HG03159 (cell line): ENCODE data around the gene GP5.

Experiments used
- ATAC-seq: cut with Tn5 transposase; IDR thresholded peaks from one replicate; pipeline ENCODE4 v1.9.1; 2021; ENCODE audit warnings: mild to moderate bottlenecking, moderate library complexity; ENCODE audit not compliant: unreplicated experiment

GP5 gene

DNA sequence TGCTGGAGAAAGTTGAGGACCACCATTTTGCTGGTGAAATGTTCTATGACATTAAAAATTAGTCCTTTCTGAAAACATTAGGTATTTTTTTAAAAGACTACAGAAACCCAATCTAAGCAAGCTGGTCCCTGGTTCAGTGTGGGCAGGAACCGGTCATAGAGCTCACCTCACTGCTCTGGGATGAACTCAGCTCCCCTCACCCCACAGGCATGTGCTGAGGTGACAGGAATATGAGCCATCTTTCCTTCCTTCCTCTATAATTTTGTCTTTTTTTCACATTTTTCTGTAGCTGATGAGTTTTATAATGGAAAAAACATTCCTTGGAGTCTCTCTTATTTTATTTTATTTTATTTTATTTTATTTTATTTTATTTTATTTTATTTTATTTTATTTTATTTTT lies 21.4 kb downstream of the GP5 start:
- ATAC-seq, result no peak

DNA sequence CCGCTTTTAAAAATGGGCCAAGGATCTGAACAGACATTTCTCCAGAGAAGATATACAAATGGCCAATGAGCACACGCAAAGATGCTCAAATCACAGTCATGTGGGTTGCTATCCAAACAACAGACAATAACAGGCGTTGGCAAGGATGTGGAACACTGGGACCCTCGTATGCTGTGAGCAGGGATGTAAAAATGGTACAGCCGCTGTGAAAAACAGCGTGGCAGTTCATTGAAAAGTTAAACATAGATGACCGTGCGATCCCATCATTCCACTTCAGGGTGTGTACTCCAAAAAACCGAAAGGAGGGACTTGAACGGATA lies 22.9 kb downstream of the GP5 start:
- ATAC-seq, result no peak

DNA sequence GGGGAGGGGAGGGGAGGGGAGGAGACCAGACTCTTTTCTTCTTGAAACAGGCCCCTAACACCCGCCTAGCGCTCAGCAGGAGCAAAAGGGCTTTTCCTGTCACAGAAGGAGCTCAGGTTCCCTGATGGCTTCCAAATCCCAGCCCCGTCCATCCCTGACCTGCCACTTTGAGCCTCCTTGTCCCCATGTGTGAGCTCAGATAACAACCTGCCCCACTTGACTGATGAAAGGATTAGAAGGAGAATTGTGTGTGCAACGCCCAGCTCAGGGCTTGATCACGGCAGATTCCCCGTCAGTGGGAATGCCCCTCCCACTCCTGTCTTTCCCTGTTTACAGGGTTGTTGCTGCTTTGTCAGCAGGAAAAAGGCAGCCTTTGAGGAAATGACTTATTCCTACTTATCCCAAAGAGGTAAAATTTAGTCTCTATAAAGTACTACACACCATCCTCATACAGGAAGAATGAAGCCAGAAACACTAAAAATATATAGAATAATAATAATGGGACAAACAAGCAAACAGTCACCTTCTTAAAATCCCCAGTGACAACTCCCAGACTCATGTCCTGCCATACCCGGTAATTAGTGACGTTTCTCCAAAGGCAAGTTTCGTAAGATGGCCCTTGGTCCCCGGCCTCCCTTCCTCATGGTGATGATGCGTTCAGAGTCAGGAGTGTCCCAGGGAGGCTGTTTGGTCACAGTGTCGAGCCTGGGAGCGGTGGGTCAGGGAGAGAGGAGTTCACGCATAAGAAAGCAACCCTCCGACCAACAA lies 23.4 kb downstream of the GP5 start:
- no peak for ATAC-seq

DNA sequence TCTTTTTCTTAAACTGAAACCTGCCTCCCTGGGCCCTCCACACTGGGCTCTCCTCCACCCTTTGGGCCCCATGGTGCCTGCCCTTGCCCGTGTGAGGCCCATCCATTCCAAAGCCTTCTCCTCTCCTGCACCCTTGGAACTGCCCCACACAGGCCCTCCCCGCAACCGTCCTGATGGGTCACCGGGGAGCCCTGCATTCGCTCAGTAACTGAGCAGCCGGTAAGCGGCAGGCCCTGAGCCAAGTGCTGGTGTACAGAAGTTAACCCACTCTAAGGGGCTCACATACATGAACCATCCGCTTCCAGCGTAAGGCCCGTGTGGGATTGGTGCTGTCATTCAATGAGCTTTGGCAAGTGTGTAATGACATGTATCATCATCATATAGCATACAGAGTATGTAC lies 24.1 kb downstream of the GP5 start:
- ATAC-seq, result no peak

DNA sequence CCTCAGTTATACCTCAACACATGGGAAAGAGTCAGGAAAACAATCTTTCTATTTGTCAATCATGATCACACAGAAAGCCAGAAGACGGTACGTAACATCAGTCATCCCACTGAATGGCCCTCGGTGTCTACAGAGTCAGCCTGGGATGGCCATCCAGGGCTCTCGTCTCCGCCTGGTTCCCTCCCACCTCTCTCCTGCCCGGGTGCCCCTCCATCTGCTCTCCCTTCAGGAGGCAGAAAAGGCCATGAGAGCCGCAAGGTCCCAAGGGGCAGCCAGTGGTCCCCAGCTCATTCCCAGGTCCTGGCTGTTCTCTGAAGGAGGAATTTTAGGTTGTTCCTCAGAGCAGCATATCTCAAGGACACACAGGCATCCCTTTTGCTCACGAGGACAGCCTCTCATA lies 25.2 kb downstream of the GP5 start:
- ATAC-seq, result no peak

DNA sequence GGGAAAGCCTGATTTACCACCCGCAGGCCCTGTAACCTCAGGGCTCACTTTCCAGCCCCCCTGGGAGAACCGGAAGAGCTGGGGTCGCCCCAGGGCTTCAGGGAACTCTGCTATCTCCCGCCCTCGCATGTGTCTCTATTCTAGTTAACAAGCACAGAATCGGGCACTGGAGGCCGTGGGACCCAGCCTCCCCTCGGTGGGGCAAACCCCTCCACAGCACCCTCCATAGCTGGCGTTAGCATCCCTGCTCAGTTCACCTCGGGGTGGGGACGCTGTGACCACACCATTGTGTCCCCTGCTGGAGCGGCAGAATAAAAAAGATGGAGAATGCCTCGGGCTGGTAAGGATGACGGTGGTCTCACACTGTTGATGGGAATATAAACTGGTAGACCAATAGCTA lies 26.0 kb downstream of the GP5 start:
- no peak for ATAC-seq

DNA sequence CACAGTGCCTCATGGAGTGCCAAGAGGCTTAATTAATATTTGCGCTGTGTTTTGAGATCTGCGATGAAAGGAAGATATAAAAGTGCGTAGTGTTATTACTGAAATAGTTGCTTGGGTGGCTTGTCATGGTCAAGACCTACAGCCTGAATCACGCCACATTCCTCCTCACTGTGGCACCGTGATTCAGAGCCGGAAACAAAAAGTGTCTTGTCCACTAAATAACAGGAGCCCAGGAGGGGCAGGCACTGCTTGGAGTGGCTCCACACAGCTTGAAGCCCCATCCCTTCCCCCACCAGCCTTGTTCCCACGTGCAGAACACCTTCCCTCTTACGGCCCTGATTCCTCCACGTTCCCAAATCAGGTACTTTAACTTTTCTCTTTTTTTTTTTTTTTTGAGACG lies 28.3 kb downstream of the GP5 start:
- ATAC-seq, result no peak

DNA sequence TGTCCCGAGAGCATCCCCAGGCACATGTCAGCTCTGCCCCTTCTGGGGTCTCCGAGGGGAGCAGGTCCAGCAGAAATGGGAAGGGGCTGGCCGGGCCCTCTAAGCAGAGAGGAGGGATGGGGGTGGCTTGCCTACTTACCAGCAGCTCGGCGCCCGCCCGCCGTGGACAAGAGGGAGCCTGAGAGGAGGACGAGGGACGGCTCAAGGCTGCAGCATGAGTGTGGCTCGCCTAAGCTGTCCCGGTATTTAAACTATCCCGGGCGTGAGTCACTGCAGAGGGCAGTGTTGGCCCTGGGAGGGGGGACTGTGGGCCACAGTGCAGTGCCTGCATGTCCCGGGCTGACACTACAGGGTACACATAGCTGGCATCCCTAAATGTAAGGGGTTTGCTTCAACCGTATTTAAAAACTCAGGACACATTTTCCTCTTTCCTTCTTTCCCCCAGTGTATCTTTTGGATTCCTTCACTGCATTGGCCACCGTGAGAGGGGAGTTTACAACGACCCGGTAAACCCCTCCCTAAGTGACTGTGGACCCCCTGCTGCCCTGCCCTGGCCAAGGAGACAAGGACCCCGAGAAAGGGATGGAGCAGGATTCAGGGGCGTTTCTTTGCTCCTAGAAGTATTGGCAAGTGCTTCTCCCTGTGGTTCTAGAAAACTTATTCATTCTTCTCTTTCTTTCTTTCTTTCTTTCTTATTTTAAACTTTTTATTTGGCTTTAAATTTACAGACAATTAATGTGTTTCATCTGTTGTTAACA lies 29.4 kb downstream of the GP5 start, which contains the start of gene LRRC15:
Gene LRRC15, minus strand, starts transcription at position 222 of the 758 bp plus-strand sequence. CDS start 8,700 bp downstream, outside the sequence.
- ATAC-seq, result no peak

DNA sequence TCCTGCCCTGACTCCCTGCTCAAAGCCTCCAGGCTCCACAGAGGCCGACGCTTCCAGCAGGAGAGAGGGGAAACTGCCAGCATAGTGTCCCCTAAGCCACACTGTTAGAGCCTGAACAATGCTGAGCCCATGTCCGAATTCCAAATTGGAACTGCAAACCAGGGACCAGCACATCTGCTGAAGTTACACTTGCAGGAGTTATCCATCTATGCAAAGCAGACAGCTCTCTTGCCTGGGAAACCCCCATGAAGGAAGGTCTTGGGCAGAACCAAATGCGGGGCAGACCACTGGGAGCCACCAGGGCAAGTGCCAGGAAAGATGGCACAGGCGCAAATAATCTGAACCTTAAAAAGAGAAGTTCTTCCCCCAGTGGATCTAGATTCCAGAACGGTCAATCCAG lies 30.1 kb downstream of the GP5 start:
- no peak for ATAC-seq

DNA sequence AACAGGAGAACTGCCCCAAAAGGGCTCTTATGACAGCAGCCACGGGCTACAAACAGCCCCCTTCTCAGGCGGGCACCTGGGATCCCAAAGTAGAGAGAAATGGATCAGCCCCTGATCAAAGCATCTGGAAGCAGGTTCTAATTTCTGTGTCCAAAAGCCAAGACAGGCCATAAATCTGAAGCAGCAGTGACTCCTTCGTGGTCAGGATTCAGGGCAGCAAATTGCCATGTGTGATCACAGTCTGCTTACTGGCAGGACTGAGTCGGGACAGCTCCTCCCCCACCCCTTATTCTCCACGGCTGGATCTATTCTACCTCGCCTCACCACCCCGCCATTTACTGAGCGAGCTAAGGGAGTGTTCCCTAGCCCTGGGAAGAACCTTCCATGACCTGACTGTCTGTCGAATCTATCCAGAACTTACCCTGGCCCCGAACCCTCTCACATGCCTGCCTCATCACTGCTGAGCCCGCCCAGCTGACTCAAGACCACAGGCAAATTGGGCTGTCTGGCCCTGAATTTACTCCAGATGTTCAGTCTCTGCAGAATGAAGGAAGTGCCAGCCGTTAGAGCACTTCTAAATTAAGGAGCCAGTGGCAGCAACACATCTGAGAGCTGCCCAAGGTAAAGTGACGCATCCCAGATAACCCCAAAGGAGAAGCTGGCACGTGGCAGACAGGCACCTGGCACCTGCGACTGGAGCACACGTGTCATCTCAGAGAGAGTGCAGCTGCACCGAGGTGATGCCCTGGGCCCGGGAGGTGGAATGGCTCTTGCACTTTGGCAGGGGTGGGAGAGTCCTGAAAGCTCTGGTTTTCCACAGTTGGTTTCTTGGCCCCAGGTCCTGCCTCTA lies 30.8 kb downstream of the GP5 start:
- ATAC-seq, result no peak

DNA sequence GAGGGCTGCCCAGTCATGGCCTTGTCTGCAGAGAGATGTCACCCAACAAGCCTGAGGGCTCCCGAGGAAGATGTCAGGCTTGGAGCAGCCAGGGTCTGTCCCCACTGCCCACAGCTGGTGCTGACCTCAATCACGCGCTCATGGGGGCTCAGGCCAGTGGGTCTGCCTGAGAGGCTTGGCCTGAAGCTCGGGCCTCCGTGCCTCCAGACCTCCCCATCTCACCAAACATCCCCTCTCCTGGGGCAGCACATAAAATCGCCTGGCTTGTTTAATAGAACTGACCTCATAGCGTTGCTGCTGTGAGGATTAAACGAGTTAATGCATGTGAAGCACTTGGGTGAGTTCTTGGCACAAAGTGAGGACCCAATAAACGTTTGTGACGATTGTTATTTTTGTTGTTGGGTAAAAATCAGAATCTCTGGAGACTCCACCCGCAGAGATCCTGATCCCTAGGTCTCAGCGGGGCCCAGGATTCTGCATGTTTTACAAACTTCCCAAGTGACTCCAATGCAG lies 33.0 kb downstream of the GP5 start:
- no peak for ATAC-seq

DNA sequence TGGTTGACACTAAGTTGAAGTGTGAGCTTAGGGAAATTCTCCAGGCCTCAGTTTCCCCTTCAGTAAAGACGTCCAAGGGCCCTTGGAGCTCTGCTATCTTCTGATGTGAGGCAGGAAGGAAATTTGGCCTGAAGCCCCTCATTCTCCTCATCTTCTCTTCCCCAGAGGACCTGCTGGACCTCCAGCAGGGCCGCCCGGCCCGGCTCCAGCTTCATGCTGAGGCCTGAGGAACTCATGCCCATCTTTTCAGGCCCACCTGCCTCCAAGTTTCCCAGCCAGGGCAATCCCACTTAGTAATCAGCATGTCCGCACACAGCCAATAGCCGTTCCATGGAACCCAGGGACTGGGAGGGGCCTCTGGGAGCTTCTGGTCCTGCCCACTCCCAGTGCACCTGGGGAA lies 33.5 kb downstream of the GP5 start:
- no peak for ATAC-seq

DNA sequence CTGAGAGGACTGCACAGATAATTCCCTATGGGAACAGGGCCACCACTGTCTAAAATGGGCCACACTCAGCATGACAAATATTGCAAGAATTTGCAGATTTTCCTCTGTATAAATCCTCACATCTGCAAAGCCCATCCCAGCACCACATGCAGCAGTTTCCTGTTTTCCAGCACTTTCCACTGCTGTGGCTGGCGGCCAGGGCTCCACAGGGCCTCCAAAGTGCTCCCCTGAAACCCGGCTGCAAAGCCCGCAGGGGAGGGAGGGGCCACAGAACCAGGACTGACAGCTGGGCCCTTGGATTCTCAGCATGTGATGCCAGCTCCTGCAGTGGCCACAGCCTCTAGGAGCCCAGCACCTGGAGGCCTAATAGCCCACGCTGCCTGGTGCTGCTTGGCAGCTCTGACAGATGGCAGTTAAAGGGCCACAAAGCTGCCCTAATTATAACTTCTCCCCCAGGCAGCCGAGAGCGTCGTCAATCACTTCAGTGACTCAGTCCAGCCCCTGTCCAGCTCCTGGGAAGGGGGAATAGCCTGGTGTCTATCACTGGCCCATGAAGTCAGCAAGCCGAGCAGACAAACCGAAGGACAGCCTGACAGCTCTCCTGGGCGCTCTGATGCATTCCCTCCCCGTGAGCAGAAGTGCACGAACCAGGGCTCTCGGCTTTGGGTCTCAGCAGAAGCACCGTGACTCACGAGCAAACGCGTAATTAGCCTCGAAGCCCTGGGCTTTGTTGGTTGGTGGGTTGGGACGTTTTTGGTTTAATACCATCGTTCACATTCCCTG lies 34.2 kb downstream of the GP5 start:
- ATAC-seq, result no peak

DNA sequence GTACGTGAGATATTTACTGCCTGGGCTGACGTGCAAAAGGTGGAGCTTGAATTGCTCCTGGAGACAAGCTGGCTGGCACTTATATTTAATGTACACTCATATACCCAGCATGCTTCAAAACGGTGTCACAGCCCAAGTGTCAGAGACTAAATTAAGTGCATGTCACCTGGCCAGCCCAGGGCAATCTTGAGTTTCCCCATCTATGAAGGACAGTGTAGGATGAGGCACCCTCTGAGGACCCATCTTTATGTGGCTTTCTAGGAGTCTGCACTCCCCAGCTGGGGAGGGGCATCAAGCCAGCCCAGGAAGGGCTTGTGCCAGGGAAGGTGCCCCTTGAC lies 34.8 kb downstream of the GP5 start:
- ATAC-seq, result no peak

DNA sequence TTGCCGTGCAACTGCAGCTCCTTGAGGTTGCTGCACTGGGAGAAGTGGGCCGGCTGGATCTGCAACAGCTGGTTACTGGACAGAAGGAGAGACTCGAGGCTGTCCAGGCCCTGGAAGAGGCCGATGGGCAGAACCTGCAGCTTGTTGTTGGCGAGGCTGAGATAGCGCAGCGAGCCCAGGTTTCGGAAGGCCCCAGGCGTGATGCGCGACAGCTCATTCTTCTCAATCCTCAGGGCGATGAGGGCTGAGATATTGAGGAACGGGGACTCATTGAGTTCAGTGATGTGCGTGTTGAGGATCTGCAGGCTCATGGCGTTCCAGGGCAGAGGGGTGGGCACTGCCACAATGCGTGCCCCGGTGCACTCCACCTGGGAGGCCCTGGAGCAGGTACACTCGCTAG lies 38.5 kb downstream of the GP5 start:
- no peak for ATAC-seq

DNA sequence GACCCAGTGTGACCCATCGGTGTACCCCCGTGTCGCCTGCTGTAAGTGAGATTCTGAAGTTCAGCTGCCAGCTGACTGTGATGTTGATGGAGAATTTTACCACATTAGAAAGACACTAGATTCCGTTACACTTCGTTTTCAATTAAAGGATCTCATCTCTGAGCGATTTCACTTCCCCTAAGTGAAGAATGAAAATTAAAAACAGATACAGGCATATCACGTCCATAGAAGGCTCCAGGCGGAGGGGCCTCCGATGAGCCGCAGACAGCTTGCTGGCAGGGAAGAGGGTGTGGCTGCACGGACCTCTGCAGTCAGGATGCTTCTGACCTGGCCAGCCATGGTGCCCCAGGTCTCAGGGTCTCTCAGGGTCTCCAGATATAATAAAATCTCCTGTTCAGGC lies 41.4 kb downstream of the GP5 start:
- ATAC-seq, result no peak

DNA sequence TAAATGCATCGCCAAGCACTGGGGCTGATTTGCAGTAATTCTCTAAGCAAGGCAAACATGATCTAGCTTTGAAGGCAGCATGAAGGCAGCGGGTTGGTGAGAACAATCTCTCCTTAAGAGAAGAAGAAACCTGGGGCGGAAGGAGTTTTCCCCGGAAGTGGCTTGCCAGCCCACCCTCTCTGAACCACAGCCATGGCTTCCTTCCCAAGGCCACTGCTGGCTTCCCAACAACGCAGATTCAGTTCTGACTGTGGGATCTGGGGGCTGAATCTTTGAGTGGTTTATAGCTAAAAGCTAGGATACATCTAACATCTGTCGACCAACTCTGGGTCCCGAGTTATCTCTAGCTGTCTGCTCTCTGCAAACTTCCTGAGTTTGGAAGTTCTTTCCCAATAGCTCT lies 43.7 kb downstream of the GP5 start:
- ATAC-seq, result no peak

DNA sequence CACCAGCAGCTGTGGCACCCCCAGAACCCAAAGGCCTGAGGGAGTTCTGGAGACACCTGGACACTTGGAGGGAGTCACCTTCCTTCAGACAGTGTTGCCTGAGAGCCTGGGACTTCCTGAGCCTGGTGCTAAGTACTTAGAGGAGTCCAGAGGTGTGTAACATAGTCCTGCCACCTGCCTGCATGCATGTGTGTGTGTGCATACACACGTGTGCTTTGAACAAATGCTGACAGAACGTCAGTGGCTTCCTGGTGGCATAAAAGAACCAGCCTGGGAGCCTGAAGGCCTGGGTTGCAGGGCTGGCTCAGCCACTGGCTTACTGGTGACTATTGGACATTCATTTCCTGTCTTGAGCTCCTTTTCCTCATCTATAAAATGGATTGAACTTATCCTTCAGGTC lies 44.8 kb downstream of the GP5 start:
- no peak for ATAC-seq

DNA sequence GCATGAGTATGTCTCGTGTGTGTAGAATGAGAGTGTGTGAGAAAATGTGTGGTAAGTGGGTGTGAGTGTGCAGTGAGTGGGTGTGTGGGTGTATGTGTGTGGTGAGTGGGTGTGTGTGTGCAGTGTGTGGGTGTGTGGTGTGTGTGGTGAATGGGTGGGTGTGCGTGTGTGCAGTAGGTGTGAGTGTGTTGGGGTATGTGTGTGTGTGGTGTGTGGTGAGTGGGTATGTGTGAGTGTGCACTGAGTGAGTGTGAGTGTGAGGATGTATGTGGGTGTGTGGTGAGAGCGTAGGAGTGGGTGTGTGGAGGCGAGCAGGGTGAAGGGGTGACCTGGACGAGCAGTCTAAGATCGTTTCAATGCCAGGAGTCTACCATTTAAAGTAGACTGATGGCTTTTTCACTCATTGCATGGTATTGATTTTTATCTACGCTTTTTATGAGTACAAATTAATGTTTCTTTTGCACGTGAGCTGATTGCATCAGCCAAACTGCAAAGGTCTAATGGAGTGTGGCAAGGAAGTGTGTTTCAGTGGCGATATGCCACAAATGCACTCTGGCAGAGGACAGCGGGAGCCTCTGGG lies 46.3 kb downstream of the GP5 start:
- ATAC-seq, result no peak

DNA sequence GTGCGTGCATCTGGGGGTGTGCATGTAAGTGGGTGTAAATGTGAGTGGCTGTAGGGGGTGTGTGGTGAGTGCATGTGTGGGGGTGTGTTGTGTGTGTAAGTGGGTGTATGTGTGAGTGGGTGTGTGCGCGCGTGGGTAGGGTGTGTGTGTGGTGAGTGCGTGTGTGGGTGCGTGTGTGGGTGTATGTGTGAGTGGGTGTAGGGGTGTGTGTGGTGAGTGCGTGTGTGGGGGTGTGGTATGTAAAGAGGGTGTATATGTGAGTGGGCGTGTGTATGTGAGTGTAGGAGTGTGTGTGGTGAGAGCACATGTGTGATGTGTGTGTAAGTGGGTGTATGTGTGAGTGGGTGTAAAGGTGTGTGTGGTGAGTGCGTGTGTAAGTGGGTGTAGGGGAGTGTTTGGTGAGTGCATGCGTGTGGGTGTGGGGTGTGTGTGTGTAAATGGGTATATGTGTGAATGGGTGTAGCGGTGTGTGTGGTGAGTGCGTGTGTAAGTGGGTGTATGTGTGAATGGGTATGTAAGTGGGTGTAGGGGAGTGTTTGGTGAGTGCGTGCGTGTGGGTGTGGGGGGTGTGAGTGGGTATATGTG lies 47.0 kb downstream of the GP5 start:
- no peak for ATAC-seq
